Measurements from ENCODE around the gene SCARB1.

DNA sequence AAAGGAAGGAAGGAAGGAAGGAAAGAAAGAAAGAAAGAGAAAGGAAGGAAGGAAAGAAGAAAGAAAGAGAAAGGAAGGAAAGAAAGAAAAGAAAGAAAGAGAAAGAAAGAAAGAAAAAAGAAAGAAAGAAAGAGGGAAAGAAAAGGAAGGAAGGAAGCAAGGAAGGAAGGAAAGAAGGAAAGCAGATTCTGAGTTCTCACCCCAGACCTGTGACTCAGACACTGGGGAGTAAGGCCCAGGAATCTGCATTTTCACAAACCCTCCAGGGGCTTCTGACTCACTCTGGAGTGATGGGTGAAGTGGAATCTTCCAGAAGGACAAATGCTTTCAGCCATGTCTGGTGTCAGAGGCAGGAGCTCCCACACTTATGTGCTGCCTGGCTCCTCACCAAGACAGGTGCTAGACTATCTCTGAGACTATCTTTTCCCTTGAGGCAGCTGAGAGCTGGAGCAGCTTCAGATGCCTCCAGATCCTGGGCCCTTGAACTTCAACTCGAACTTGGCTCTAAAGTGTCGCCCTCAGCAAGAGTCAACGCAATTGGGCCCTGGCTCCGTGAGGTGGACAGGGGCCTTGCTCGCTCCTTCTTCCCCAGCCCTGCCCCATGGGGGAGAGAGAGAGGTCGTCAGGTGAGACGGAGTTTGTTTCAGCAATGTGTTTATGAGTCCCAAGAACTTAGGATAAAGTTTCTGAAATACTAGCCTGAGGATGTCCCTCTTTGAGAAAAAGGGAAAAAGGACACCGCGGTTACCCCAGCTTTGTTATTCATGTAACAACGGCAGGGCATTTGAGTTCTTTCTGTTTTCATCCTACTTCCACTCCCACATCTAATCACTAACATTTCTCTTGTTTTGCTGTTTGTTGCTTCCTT lies 19.8 kb upstream of the SCARB1 start:
- no peak for TF ChIP-seq POLR2A (IDR thresholded peaks at IDR 0.05)
- TF ChIP-seq, protein P1, sequence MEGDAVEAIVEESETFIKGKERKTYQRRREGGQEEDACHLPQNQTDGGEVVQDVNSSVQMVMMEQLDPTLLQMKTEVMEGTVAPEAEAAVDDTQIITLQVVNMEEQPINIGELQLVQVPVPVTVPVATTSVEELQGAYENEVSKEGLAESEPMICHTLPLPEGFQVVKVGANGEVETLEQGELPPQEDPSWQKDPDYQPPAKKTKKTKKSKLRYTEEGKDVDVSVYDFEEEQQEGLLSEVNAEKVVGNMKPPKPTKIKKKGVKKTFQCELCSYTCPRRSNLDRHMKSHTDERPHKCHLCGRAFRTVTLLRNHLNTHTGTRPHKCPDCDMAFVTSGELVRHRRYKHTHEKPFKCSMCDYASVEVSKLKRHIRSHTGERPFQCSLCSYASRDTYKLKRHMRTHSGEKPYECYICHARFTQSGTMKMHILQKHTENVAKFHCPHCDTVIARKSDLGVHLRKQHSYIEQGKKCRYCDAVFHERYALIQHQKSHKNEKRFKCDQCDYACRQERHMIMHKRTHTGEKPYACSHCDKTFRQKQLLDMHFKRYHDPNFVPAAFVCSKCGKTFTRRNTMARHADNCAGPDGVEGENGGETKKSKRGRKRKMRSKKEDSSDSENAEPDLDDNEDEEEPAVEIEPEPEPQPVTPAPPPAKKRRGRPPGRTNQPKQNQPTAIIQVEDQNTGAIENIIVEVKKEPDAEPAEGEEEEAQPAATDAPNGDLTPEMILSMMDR (IDR thresholded peaks at IDR 0.05), result no peak

Data from right lobe of liver (tissue), 4 donors.